HepG2 (cell line): ENCODE measurements around the gene ARHGEF11. TPM values are rescaled to one million over a fixed set of nuclear protein-coding genes. Genes with fewer than 3 reads are reported as not detected.

Experiments used
- ATAC-seq: fragments of 200-7000 bp; cut with Tn5 transposase; 3 replicates; pipeline ENCODE4 v1.9.1; 2020; ENCODE audit warnings: mild to moderate bottlenecking, moderate library complexity
- BruUV-seq: library from RNA; stranded (reverse); fragments of 400-500 nt; replicated peaks from 2 replicates; lab custom pipeline; 2021; lab: Mats Ljungman, UMichigan
- CTCF ChIA-PET: fragments of 300-600 bp; formaldehyde crosslinking; extraction: SDS; loops from one replicate; lab custom pipeline; 2021; ENCODE audit warnings: low total read pairs, inconsistent platforms, low intra/inter-chr PET ratio; lab: Yijun Ruan, JAX
- POLR2A ChIA-PET: fragments of 350-600 bp; sonication (Branson Sonifier 250); formaldehyde crosslinking; loops from one replicate; lab custom pipeline; 2020; ENCODE audit warnings: antibody characterized with exemption, inconsistent platforms; lab: Yijun Ruan, JAX
- DNase-seq: peaks from one replicate; pipeline ENCODE4 v3.0.0-alpha.2; 2015; ENCODE audit warnings: low spot score
- FAIRE-seq: peaks from 3 replicates; lab custom pipeline; 2011; peaks lifted over from hg19 to GRCh38; lab: Jason Lieb, UNC
- H2AFZ ChIP-seq: one replicate; pipeline ENCODE4 v1.6.1; 2011; ENCODE audit warnings: low read length, inconsistent platforms
- H3K27ac ChIP-seq: fragments of 300-600 bp; 3 replicates; pipeline ENCODE4 v1.8.0; 2011; ENCODE audit warnings: mixed run types, mild to moderate bottlenecking, mixed read lengths, low read length, inconsistent platforms; ENCODE audit not compliant: insufficient read depth; ENCODE audit errors: extremely low read length
- H3K27me3 ChIP-seq, 2 experiments: fragments of 200-600 bp in 1 of 2; 2 replicates in 1 of 2; 3 replicates in 1 of 2; pipeline versions ENCODE4 v1.6.0 to v1.8.0; 2011; ENCODE audit warnings: low read length in 2 of 2, mild to moderate bottlenecking in 2 of 2, moderate library complexity in 2 of 2, inconsistent platforms in 1 of 2; ENCODE audit not compliant: insufficient read depth in 2 of 2, control insufficient read depth in 1 of 2
- H3K36me3 ChIP-seq, 2 experiments: fragments of 200-600 bp in 1 of 2; replicated peaks in 1 of 2; 2 replicates in 1 of 2; 3 replicates in 1 of 2; pipeline versions ENCODE4 v1.5.1 to v1.8.0; 2011; ENCODE audit warnings: low read length in 2 of 2, inconsistent platforms in 1 of 2; ENCODE audit not compliant: insufficient read depth in 2 of 2, control insufficient read depth in 1 of 2
- H3K4me1 ChIP-seq: 2 replicates; pipeline ENCODE4 v1.5.1; 2012; ENCODE audit warnings: low read length, inconsistent platforms; ENCODE audit not compliant: insufficient read depth
- H3K4me2 ChIP-seq: 2 replicates; pipeline ENCODE4 v1.6.0; 2011; ENCODE audit warnings: low read depth, low read length, inconsistent platforms
- H3K4me3 ChIP-seq, 3 experiments: fragments of 200-600 bp in 1 of 3; sonication (generic), shearing (Covaris generic) in 1 of 3; replicated peaks in 1 of 3; 2 replicates each; pipeline ENCODE4 v1.5.1; 2011 to 2016; ENCODE audit warnings: low read length in 3 of 3, inconsistent platforms in 2 of 3, low read depth in 2 of 3, mild to moderate bottlenecking in 2 of 3, control low read depth in 1 of 3, mixed read lengths in 1 of 3; ENCODE audit not compliant: insufficient read depth in 1 of 3
- H3K79me2 ChIP-seq: one replicate; pipeline ENCODE4 v1.6.1; 2011; ENCODE audit warnings: low read length, inconsistent platforms; ENCODE audit not compliant: insufficient read depth
- H3K9ac ChIP-seq: 2 replicates; pipeline ENCODE4 v1.6.0; 2011; ENCODE audit warnings: mild to moderate bottlenecking, low read depth, low read length, inconsistent platforms; ENCODE audit not compliant: insufficient read depth
- H3K9me3 ChIP-seq: 2 replicates; pipeline ENCODE4 v1.5.1; 2012; ENCODE audit warnings: mild to moderate bottlenecking, low read length
- H4K20me1 ChIP-seq: 2 replicates; pipeline ENCODE4 v1.6.0; 2011; ENCODE audit warnings: inconsistent platforms, mild to moderate bottlenecking, low read length, moderate library complexity; ENCODE audit not compliant: insufficient read depth
- HMGA1 ChIP-seq: sonication (generic); formaldehyde crosslinking; conservative IDR thresholded peaks from 2 replicates; pipeline ENCODE4 v1.4.0; 2020; ENCODE audit warnings: missing genetic modification reagents
- HMGXB4 ChIP-seq, 2 experiments: sonication (generic) in 1 of 2; formaldehyde crosslinking in 1 of 2; IDR thresholded peaks; 2 replicates each; pipeline versions ENCODE4 v1.4.0 to v1.6.1; 2018 to 2020; ENCODE audit warnings: missing genetic modification reagents in 2 of 2, borderline replicate concordance in 1 of 2, low read depth in 1 of 2, mild to moderate bottlenecking in 1 of 2, missing biosample characterization in 1 of 2
- MTERF4 ChIP-seq: sonication (generic); formaldehyde crosslinking; IDR thresholded peaks from 2 replicates; pipeline ENCODE4 v1.8.0; 2023; ENCODE audit warnings: mild to moderate bottlenecking, missing genetic modification reagents
- SP1 ChIP-seq, 2 experiments: fragments of 450-650 bp in 1 of 2; sonication (generic) in 1 of 2; formaldehyde crosslinking in 1 of 2; IDR thresholded peaks; 2 replicates each; pipeline versions ENCODE4 v1.4.0 to v1.6.1; 2016 to 2020; ENCODE audit warnings: missing genetic modification reagents in 1 of 2
- ZSCAN22 ChIP-seq: sonication (generic); formaldehyde crosslinking; IDR thresholded peaks from 2 replicates; pipeline ENCODE4 v1.4.0; 2020; ENCODE audit warnings: mild to moderate bottlenecking, missing genetic modification reagents
- whole genome bisulfite sequencing: methylation state at CpG from one replicate; pipeline ENCODE4 v1.1.6; 2017; ENCODE audit warnings: low lambda C conversion rate; 5-methylcytosine and 5-hydroxymethylcytosine counted together
- in situ Hi-C: cut with HindIII; loops from 2 replicates; pipeline ENCODE4 v1.10.0; 2017; ENCODE audit warnings: low pct_unique_long_range_greater_than_20kb; ENCODE audit not compliant: extremely low pct_ligation_motif_present
- intact Hi-C: fragments of 100-400 bp; cut with micrococcal nuclease; formaldehyde crosslinking; loops from one replicate; pipeline ENCODE4 v1.10.0; 2022; ENCODE audit not compliant: unreplicated experiment
- polyA plus RNA-seq, 8 experiments: library from polyadenylated mRNA; depleted of rRNA in 3 of 8; stranded (reverse) in 7 of 8; unstranded in 1 of 8; fragments of >200 nt; fragmentation: Illumina TruSeq in 4 of 8; extraction: Trizol in 4 of 8; gene quantifications; 2 replicates each; pipeline versions ENCODE4 v1.2.1 to v1.2.3, GENCODE V29; 2011 to 2016; ENCODE audit warnings: low read depth in 4 of 8, missing spikeins in 1 of 8, mixed read lengths in 1 of 8; ENCODE audit not compliant: insufficient read depth in 1 of 8
- total RNA-seq, 5 experiments: library from RNA; depleted of rRNA; stranded (reverse); fragments of >200 nt; fragmentation: Illumina TruSeq; extraction: Trizol; gene quantifications; 2 replicates each; pipeline ENCODE4 v1.2.3, GENCODE V29; 2016; ENCODE audit warnings: low read depth in 1 of 5

Gene ARHGEF11
- total and polyA plus RNA-seq, 2 of the 13 experiments (the other 11 are each of a cell fraction or from before 2014, with no cell fraction given) = 16.5 to 21.2 TPM

GRCh38 chr1:157000686-157001085 is 44.9 kb downstream of the ARHGEF11 start:
- H3K27me3 ChIP-seq = no peaks in the 10 kb centered on the region
- no peak overlapping the region for H3K9ac ChIP-seq
- no peaks in the 10 kb centered on the region for H3K4me1 ChIP-seq
- H3K79me2 ChIP-seq = peaks cover 3% of the 10 kb centered on the region
- WGBS = 100% methylated on average over 5 of the region's 5 CpGs
- H3K36me3 ChIP-seq = no peaks in the 10 kb centered on the region; a peak in 1 of 5 replicates
- no peak for TF ChIP-seq HMGXB4 (CRISPR knock-in tag; IDR thresholded peaks at IDR 0.05; ENCODE audit: borderline replicate concordance in 1 of 2, low read depth in 1 of 2)
- no peak for TF ChIP-seq ZSCAN22 (CRISPR knock-in tag)
- TF ChIP-seq MTERF4 (CRISPR knock-in tag) = no peak
- no peak for TF ChIP-seq SP1 (IDR thresholded peaks at IDR 0.05)
- no peak for TF ChIP-seq SP1 (CRISPR knock-in tag; IDR thresholded peaks at IDR 0.05)
- no peak for TF ChIP-seq HMGA1
- H3K9me3 ChIP-seq = no peaks in the 10 kb centered on the region
- no peak overlapping the region for H3K27ac ChIP-seq
- no TSS peak for BruUV-seq
- no peaks in the 10 kb centered on the region; the same call in 1 of the 2 replicates for H4K20me1 ChIP-seq
- H3K4me3 ChIP-seq = no peak overlapping the region
- intact Hi-C loops = no loop called here
- DNase-seq (no peak), ATAC-seq (no peak), FAIRE-seq (no peak)
- no peak overlapping the region for H2AFZ ChIP-seq
- in situ Hi-C loops = no loop called here
- ChIA-PET CTCF (no interaction called here), POLR2A (no interaction called here)
- H3K4me2 ChIP-seq = no peak overlapping the region
